Body of pancreas (tissue), 4 donors: ENCODE results near the gene MAU2.

Experiments
- CTCF ChIP-seq, 7 experiments: fragments of 450-650 bp in 4 of 7; fragments of 200-600 bp in 3 of 7; sonication (generic) in 3 of 7; IDR thresholded peaks; one replicate each; pipeline ENCODE4 v1.5.1; 2016 to 2019; ENCODE audit warnings: antibody characterized with exemption in 7 of 7
- POLR2A ChIP-seq, 3 donors: fragments of 450-650 bp; IDR thresholded peaks; one replicate each; pipeline ENCODE4 v1.6.1; 2016; ENCODE audit warnings: antibody characterized with exemption in 3 of 3, mild to moderate bottlenecking in 2 of 3

DNA sequence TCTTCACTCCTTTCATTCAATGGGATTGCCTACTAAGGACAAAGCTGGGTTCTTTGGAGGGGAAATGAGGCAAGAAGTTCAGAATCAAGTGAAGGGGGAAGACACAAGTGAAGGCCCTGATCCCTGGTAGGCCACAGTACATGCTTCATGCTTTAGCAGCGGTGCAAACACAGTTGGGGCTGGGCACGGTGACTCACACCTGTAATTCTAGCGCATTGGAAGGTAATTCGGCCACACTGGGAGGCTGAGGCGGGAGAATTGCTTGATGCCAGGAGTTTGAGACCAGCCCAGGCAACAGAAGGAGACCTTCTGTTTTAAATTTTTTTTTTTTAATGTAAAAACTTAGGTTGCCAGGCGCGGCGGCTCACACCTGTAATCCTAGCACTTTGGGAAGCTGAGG is 61.5 kb downstream of the MAU2 start:
- no peak for TF ChIP-seq CTCF (IDR thresholded peaks at IDR 0.05)
- no peak for TF ChIP-seq POLR2A (IDR thresholded peaks at IDR 0.05)
